HG03108 (cell line): ENCODE results near the gene ARL15.

ENCODE experiments used
- ATAC-seq: cut with Tn5 transposase; IDR thresholded peaks from one replicate; pipeline ENCODE4 v1.9.1; 2021; ENCODE audit warnings: moderate library complexity; ENCODE audit not compliant: unreplicated experiment

ARL15 gene

GRCh38 chr5:54214722-54215121 lies 95.7 kb downstream of the ARL15 start:
- ATAC-seq, result no peak

- ATAC-seq, result no peak
Observed at GRCh38 chr5:54212331-54212730, 98.0 kb downstream of the ARL15 start.

- no peak for ATAC-seq
Observed at GRCh38 chr5:54211912-54212311, 98.5 kb downstream of the ARL15 start.

- ATAC-seq, result no peak
Observed at GRCh38 chr5:54207566-54207965, 102.8 kb downstream of the ARL15 start.

GRCh38 chr5:54206580-54207229 lies 103.7 kb downstream of the ARL15 start:
- ATAC-seq, result peak; percentile 65

GRCh38 chr5:54205918-54206317 lies 104.5 kb downstream of the ARL15 start:
- no peak for ATAC-seq

GRCh38 chr5:54205453-54205852 lies 104.9 kb downstream of the ARL15 start:
- ATAC-seq, result no peak

- no peak for ATAC-seq
Observed at GRCh38 chr5:54197018-54197417, 113.4 kb downstream of the ARL15 start.

GRCh38 chr5:54195701-54196100 lies 114.7 kb downstream of the ARL15 start:
- no peak for ATAC-seq

- ATAC-seq, result no peak
Observed at GRCh38 chr5:54194318-54194717, 116.1 kb downstream of the ARL15 start.

- no peak for ATAC-seq
Observed at GRCh38 chr5:54187694-54188093, 122.7 kb downstream of the ARL15 start.

GRCh38 chr5:54186912-54187445 lies 123.4 kb downstream of the ARL15 start:
- no peak for ATAC-seq

- ATAC-seq, result no peak
Observed at GRCh38 chr5:54186108-54186507, 124.3 kb downstream of the ARL15 start.

GRCh38 chr5:54184806-54185205 lies 125.6 kb downstream of the ARL15 start:
- ATAC-seq, result no peak

GRCh38 chr5:54180630-54181031 lies 129.7 kb downstream of the ARL15 start:
- ATAC-seq, result no peak

GRCh38 chr5:54178991-54179390 lies 131.4 kb downstream of the ARL15 start:
- no peak for ATAC-seq

GRCh38 chr5:54178207-54178606 lies 132.2 kb downstream of the ARL15 start:
- ATAC-seq, result no peak

GRCh38 chr5:54177058-54177457 lies 133.3 kb downstream of the ARL15 start:
- ATAC-seq, result no peak

GRCh38 chr5:54176066-54176830 lies 134.1 kb downstream of the ARL15 start:
- no peak for ATAC-seq

- no peak for ATAC-seq
Observed at GRCh38 chr5:54173251-54173650, 137.1 kb downstream of the ARL15 start.

GRCh38 chr5:54171645-54172384 lies 138.6 kb downstream of the ARL15 start:
- ATAC-seq, result no peak

- ATAC-seq, result no peak
Observed at GRCh38 chr5:54165687-54166086, 144.7 kb downstream of the ARL15 start.
